Measurements from ENCODE around the gene SLC6A5.

Gene SLC6A5

GRCh38 chr11:20668844-20669819, 69.7 kb downstream of the SLC6A5 start, which contains the start of gene NELL1:
Gene NELL1, plus strand, starts transcription at chr11:20669586.
- no peak for DNase-seq (ENCODE audit: low spot score)

- DNase-seq (ENCODE audit: low spot score), result no peak
These were observed 70.6 kb downstream of the SLC6A5 start for GRCh38 chr11:20669820-20670684.

GRCh38 chr11:20670932-20671403, 71.6 kb downstream of the SLC6A5 start:
- DNase-seq (ENCODE audit: low spot score), result no peak

GRCh38 chr11:20671856-20672546, 72.6 kb downstream of the SLC6A5 start:
- DNase-seq (ENCODE audit: low spot score), result no peak

- DNase-seq (ENCODE audit: low spot score), result no peak
These were observed 73.2 kb downstream of the SLC6A5 start for GRCh38 chr11:20672575-20672974.

GRCh38 chr11:20676658-20677057, 77.2 kb downstream of the SLC6A5 start:
- DNase-seq (ENCODE audit: low spot score), result no peak

GRCh38 chr11:20688761-20689160, 89.4 kb downstream of the SLC6A5 start:
- no peak for DNase-seq (ENCODE audit: low spot score)

GRCh38 chr11:20707876-20708275, 108.5 kb downstream of the SLC6A5 start:
- DNase-seq (ENCODE audit: low spot score), result no peak

Measured in left forelimb (tissue), 1 donor.